Ovary (tissue), 9 donors: ENCODE results near the gene MYBPH. TPM values are rescaled to one million over a fixed set of nuclear protein-coding genes. Genes with fewer than 3 reads are reported as not detected.

Source experiments
- DNase-seq, 5 donors: peaks; one replicate each; pipeline ENCODE4 v3.0.0-alpha.2; 2019 to 2020
- H3K27ac ChIP-seq, 2 donors: fragments of 200-600 bp; one replicate each; pipeline versions ENCODE4 v1.5.1 to v1.8.0; 2019 to 2022
- H3K27me3 ChIP-seq: fragments of 200-600 bp; one replicate; pipeline ENCODE4 v1.8.0; 2022
- H3K36me3 ChIP-seq: fragments of 200-600 bp; sonication (generic); one replicate; pipeline ENCODE4 v1.5.1; 2019
- H3K4me1 ChIP-seq: one replicate; pipeline ENCODE4 v1.8.1; 2013; ENCODE audit warnings: mild to moderate bottlenecking, moderate library complexity; ENCODE audit not compliant: insufficient read depth
- H3K4me3 ChIP-seq: fragments of 200-600 bp; sonication (generic); one replicate; pipeline ENCODE4 v1.5.1; 2017
- H3K9me3 ChIP-seq, 2 donors: fragments of 200-600 bp in 1 of 2; sonication (generic) in 1 of 2; one replicate each; pipeline versions ENCODE4 v1.5.1 to v1.8.1; 2013 to 2019; ENCODE audit warnings: mild to moderate bottlenecking in 1 of 2, moderate library complexity in 1 of 2
- CTCF ChIP-seq, 3 donors: fragments of 450-650 bp in 2 of 3; fragments of 200-600 bp in 1 of 3; IDR thresholded peaks; one replicate each; pipeline versions ENCODE4 v1.5.1 to v1.8.0; 2016 to 2022; ENCODE audit warnings: antibody characterized with exemption in 3 of 3, mild to moderate bottlenecking in 1 of 3
- EP300 ChIP-seq: sonication (generic); formaldehyde crosslinking; IDR thresholded peaks from one replicate; pipeline ENCODE4 v1.6.1; 2017; ENCODE audit warnings: antibody characterized with exemption
- POLR2A ChIP-seq: fragments of 450-650 bp; IDR thresholded peaks from one replicate; pipeline ENCODE4 v1.6.1; 2017; ENCODE audit warnings: antibody characterized with exemption, mild to moderate bottlenecking, moderate library complexity
- WGBS, 3 donors: extraction: QIAGEN DNeasy Blood & Tissue Kit in 1 of 3; methylation state at CpG; one replicate each; pipeline versions ENCODE4 v1.1.5 to v1.1.7; 2013 to 2017; 5-methylcytosine and 5-hydroxymethylcytosine counted together
- intact Hi-C, 4 donors: fragments of 100-400 bp; cut with DNase I; formaldehyde crosslinking; loops; one replicate each; pipeline versions ENCODE4 v1.11.0 to v1.15.1; 2022 to 2023
- polyA plus RNA-seq, 2 donors: library from polyadenylated mRNA; stranded (reverse); fragments of 200-250 nt in 1 of 2; fragments of 350-450 nt in 1 of 2; fragmentation: Illumina TruSeq in 1 of 2; extraction: RNeasy Lipid Tissue Mini Kit (QIAGEN cat#74804) in 1 of 2; gene quantifications; one replicate each; pipeline ENCODE4 v1.2.3, GENCODE V29; 2013 to 2014
- total RNA-seq, 7 donors: library from RNA; depleted of rRNA in 2 of 7; stranded (reverse); fragments of >200 nt in 2 of 7; fragmentation: NEBNext Ultra II Directional in 3 of 7; extraction: Animal tissue kit (Norgen Biotek cat#: 25700) in 3 of 7; gene quantifications; one replicate each; pipeline versions ENCODE4 v1.1.0 to v1.2.4, GENCODE V29; 2016 to 2023
- donor health status: DM: no; HTN: no; CAD: no; lungs with moderate emphysema.
- donor health status: DM: no; HTN: no; CAD: no.
- donor health status: Bipolar disorder and iron deficiency.
- donor health status: DM: yes; HTN: yes; CAD: no.
- donor health status: DM: no; HTN: no; CAD: no.
- donor health status: DM: yes; HTN: yes; CAD: no.

The MYBPH gene
- total and polyA plus RNA-seq, 9 donors: 0.04 to 0.27 (median 0.17) TPM; not detected in 5

- intact Hi-C loops: no loop called here
- no peaks in the 10 kb centered on the region for H3K27me3 ChIP-seq
- WGBS, 3 donors: 78 to 83% (median 82%) methylated on average over 9 of the region's 9 CpGs
- H3K27ac ChIP-seq: no peak overlapping the region
- H3K36me3 ChIP-seq: no peaks in the 10 kb centered on the region
- no peaks in the 10 kb centered on the region for H3K4me1 ChIP-seq
- H3K4me3 ChIP-seq: no peak overlapping the region
- TF ChIP-seq CTCF (IDR thresholded peaks at IDR 0.05): no peak
- no peak for TF ChIP-seq POLR2A
- TF ChIP-seq EP300: no peak
- no peak for DNase-seq
- no peaks in the 10 kb centered on the region for H3K9me3 ChIP-seq
These were observed 16.5 kb downstream of the MYBPH start for GRCh38 chr1:203158960-203159665.

GRCh38 chr1:203158423-203158822 lies 17.2 kb downstream of the MYBPH start:
- H3K36me3 ChIP-seq: no peaks in the 10 kb centered on the region
- intact Hi-C loops: no loop called here
- no peak for TF ChIP-seq EP300
- TF ChIP-seq POLR2A: no peak
- TF ChIP-seq CTCF (IDR thresholded peaks at IDR 0.05): no peak
- no peaks in the 10 kb centered on the region for H3K27me3 ChIP-seq
- no peak overlapping the region for H3K4me3 ChIP-seq
- H3K4me1 ChIP-seq: no peaks in the 10 kb centered on the region
- no peak overlapping the region for H3K27ac ChIP-seq
- no peaks in the 10 kb centered on the region for H3K9me3 ChIP-seq
- no peak for DNase-seq
- WGBS, 3 donors: 68 to 81% (median 73%) methylated on average over 1 of the region's 1 CpG

GRCh38 chr1:203156280-203156679 lies 19.3 kb downstream of the MYBPH start:
- intact Hi-C loops: no loop called here
- Histone ChIP-seq H3K36me3 (no peaks in the 10 kb centered on the region), H3K27me3 (no peaks in the 10 kb centered on the region), H3K27ac (no peak overlapping the region), H3K4me3 (no peak overlapping the region), H3K9me3 (no peaks in the 10 kb centered on the region), H3K4me1 (no peaks in the 10 kb centered on the region)
- no peak for DNase-seq
- WGBS, 3 donors: 65 to 77% (median 66%) methylated on average over 1 of the region's 1 CpG
- TF ChIP-seq EP300: no peak
- no peak for TF ChIP-seq POLR2A
- TF ChIP-seq CTCF (IDR thresholded peaks at IDR 0.05): no peak

GRCh38 chr1:203153989-203154821 lies 21.4 kb downstream of the MYBPH start:
- TF ChIP-seq POLR2A (no peak), CTCF (IDR thresholded peaks at IDR 0.05) (no peak), EP300 (no peak)
- Histone ChIP-seq H3K4me3 (no peak overlapping the region), H3K27ac (no peak overlapping the region), H3K36me3 (no peaks in the 10 kb centered on the region), H3K27me3 (no peaks in the 10 kb centered on the region), H3K4me1 (no peaks in the 10 kb centered on the region), H3K9me3 (no peaks in the 10 kb centered on the region)
- 80 to 86% (median 81%) methylated on average over 13 of the region's 13 CpGs for WGBS, 3 donors
- no peak for DNase-seq
- intact Hi-C loops: loop anchor here in 1 of 4 donors (5.0 kb wide), 1 partner anchor 1267 kb away; the partner anchor contains the start of gene SHISA4
